Mucosa of rectum (tissue), 2 donors: ENCODE data around the gene CFAP45.

Experiments used
- H3K27ac ChIP-seq, 2 donors: one replicate each; pipeline ENCODE4 v1.7.0; 2013; ENCODE audit warnings: inconsistent platforms in 2 of 2, low read depth in 2 of 2, low read length in 2 of 2
- H3K27me3 ChIP-seq, 2 donors: one replicate each; pipeline ENCODE4 v1.7.0; 2013; ENCODE audit warnings: low read length in 2 of 2; ENCODE audit not compliant: control insufficient read depth in 2 of 2, insufficient read depth in 2 of 2
- H3K36me3 ChIP-seq, 2 donors: one replicate each; pipeline ENCODE4 v1.7.0; 2013; ENCODE audit warnings: low read length in 2 of 2; ENCODE audit not compliant: control insufficient read depth in 2 of 2, insufficient read depth in 2 of 2
- H3K4me1 ChIP-seq, 2 donors: one replicate each; pipeline ENCODE4 v1.7.0; 2013; ENCODE audit warnings: low read length in 2 of 2, mild to moderate bottlenecking in 1 of 2; ENCODE audit not compliant: control insufficient read depth in 2 of 2, insufficient read depth in 2 of 2
- H3K4me3 ChIP-seq, 2 donors: one replicate each; pipeline ENCODE4 v1.7.0; 2013; ENCODE audit warnings: low read length in 2 of 2
- H3K9ac ChIP-seq, 2 donors: one replicate each; pipeline ENCODE4 v1.7.0; 2013; ENCODE audit warnings: low read length in 2 of 2, low read depth in 1 of 2, mild to moderate bottlenecking in 1 of 2
- H3K9me3 ChIP-seq, 2 donors: one replicate each; pipeline ENCODE4 v1.7.0; 2013; ENCODE audit warnings: low read length in 2 of 2; ENCODE audit not compliant: control insufficient read depth in 2 of 2
- donor health status: healthy.
- donor health status: Normal muscosa, but diverticular disease.

The CFAP45 gene

DNA sequence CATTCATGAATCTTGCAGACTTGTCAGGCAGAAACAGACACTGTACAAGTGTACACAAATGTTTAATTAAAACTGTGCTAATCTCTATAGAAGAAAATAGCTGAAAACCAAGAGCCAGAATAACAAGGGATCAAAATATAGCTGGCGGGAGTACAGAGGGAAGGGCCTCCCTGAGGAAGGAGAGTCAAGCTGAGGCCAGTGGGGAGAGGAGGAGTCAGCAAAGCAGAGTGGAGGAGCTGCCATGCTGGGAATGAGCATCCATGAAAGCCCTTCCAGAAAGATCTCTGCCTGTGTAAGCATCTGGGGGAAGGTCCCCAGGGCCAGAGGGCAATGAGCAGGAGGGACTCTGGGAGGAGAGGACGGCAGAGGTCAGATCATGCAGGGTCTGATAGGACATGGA, 58.2 kb downstream of the CFAP45 start:
- Histone ChIP-seq H3K4me3 (no peak overlapping the region), H3K36me3 (no peaks in the 10 kb centered on the region), H3K9me3 (no peaks in the 10 kb centered on the region), H3K4me1 (no peaks in the 10 kb centered on the region), H3K9ac (no peak overlapping the region), H3K27me3 (no peaks in the 10 kb centered on the region), H3K27ac (no peak overlapping the region)

DNA sequence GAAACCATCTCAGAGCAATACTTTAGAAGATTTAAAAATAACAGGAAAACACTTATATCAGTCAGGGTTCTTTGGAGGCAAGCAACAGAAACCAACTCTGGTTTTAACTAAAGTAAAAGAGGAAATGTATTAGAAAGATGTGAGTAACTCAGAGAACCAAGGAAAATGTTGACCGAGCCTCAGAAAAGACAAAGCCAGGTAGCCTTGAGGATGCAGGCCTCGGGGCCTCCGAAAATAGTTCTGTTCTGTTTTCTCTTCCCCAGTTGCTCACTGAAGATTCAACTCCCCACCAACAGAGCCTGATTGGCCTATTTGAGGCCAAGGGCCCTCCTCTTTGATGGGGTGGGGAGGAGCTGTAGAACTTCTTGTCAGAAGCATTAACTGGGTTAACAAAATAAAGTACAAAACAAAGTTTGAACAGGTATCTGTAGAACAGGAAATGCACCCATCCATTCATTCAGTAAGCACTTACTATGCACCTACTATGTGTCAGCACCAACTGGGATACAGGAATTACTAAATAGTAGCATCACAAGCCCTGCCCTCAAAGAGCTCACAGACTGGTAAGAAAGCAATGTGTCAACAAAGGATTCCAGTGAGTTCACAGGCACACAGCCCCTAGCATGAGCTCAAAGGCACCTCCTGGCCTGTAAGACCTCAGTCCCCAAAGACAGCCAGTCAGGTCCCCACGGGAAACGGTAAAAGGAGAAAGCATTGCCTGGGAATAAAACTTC, 60.7 kb downstream of the CFAP45 start:
- H3K4me3 ChIP-seq = no peak overlapping the region
- H3K27ac ChIP-seq = no peak overlapping the region
- no peaks in the 10 kb centered on the region for H3K27me3 ChIP-seq
- H3K36me3 ChIP-seq = no peaks in the 10 kb centered on the region
- H3K4me1 ChIP-seq = no peaks in the 10 kb centered on the region
- no peak overlapping the region for H3K9ac ChIP-seq
- no peaks in the 10 kb centered on the region for H3K9me3 ChIP-seq

DNA sequence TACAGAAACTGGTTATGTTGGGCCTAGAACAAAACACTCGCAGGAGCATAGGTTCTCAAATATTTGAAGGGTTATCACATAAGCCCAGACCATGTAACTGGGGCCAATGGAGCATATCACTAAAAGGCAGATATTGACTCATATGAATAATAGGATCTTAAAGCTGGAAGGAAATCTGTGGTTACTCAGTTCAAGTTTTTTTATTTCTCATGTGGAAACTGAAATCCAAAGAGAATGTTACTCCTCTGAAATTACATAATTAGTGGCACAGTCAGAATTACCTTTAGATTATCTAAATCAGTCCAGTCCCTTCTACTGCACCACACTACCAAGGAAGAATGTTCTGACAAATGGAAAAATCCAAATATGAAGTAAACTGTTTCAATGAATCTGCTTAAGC, 61.2 kb downstream of the CFAP45 start:
- Histone ChIP-seq H3K27me3 (no peaks in the 10 kb centered on the region), H3K4me3 (no peak overlapping the region), H3K36me3 (no peaks in the 10 kb centered on the region), H3K27ac (no peak overlapping the region), H3K4me1 (no peaks in the 10 kb centered on the region), H3K9ac (no peak overlapping the region), H3K9me3 (no peaks in the 10 kb centered on the region)

DNA sequence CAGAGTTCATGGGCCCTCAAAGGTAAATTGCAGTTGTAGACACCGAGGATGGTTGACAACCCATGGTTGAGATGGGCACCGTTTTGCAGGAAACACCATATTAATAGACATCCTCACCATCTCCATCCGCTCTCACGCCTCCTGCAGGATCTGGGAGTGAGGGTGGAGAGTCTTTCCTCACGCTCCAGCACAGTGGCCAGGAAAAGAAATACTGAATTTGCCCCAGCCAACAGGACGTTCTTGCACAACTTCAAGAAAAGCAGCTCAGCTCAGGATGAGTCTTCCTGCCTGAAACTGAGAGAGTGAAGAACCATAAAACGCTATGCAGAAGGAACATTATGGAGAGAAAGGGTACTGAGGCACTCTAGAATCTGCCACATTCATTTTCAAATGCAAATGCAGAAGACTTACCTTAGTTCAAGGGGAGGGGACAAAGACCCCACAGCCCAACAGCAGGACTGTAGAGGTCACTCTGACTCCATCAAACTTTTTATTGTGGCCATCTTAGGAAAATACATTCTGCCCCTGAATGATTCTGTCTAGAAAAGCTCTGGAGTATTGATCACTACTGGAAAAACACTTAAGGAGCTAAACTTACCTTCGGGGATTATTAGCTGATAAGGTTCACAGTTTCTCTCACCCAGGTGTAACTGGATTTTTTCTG, 64.0 kb downstream of the CFAP45 start:
- Histone ChIP-seq H3K27ac (no peak overlapping the region), H3K9ac (no peak overlapping the region), H3K27me3 (no peaks in the 10 kb centered on the region), H3K4me1 (no peaks in the 10 kb centered on the region), H3K36me3 (no peaks in the 10 kb centered on the region), H3K9me3 (no peaks in the 10 kb centered on the region), H3K4me3 (no peak overlapping the region)

DNA sequence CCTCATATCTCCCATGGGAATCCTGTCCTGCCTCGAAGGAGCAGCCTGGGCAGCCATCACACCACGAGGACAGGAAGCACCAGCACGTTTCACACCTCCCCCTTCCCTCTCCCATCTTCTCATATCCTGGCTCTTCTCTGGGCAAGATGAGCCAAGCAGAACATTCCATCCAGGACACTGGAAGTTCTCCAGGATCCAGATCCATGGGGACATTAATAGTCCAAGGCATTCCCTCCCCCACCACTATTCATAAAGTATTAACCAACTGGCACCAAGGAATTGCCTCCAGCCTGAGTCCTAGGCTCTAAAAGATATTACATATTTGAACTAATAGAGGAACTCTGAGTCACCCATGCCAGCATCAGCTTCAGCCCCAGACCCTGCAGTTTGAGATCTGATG, 64.6 kb downstream of the CFAP45 start:
- Histone ChIP-seq H3K27me3 (no peaks in the 10 kb centered on the region), H3K4me1 (no peaks in the 10 kb centered on the region), H3K9ac (no peak overlapping the region), H3K36me3 (no peaks in the 10 kb centered on the region), H3K4me3 (no peak overlapping the region), H3K27ac (no peak overlapping the region), H3K9me3 (no peaks in the 10 kb centered on the region)

DNA sequence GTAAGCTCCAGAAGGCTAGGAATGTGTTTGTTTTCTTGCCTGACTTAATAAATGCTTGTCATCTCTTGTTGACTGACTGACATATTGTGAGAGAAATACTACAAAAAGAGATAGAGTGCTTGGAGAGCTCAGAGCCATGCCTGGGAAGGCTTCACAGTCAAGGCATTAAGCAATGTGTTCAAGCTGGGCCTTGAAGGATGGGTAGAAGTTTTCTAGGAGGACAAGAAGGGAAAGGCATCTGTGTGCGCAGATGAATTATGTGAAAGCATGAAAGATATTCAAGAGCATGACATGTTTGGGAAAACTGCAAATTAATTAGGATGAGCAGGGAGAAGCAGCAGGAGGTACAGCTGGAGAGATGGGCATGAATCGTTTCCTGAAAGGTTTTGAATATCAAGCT, 67.7 kb downstream of the CFAP45 start:
- no peak overlapping the region for H3K9ac ChIP-seq

DNA sequence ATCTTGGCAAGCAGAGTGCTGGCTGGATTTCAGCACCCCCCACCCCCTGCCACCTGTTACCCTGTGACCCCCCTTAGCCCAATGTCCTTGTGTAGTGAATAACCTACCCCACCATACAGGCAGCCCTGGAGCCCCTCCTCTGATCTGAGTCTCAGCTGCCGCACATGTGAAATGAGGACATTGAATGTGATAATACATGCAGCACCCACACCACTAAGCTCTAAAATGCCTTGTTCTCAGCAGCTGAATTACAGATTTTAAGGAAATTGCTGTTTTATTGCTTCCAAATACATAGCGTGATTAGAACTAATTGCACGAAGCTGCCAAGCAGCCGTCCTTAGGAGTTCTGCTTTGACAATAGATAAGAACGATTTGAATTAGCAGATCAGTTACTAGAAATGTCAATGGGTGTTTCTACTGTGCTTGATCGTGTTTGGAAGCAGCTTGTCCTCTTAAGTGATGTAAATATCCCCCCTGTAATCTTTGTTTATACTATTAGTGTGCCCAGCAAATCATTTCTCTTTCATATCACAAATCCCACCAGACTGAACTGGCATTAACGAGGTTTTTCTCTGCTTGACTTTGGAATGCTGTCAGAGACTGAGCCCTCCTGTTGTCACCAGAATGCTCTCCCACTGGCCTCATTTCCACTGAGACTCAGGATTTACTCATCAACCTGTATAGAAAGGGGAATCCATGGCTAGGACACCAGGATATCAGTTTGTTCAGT, 68.4 kb downstream of the CFAP45 start:
- H3K4me1 ChIP-seq = peaks cover 0 to 5% of the 10 kb centered on the region in 2 donors
- H3K36me3 ChIP-seq = no peaks in the 10 kb centered on the region
- no peak overlapping the region for H3K4me3 ChIP-seq
- H3K9me3 ChIP-seq = no peaks in the 10 kb centered on the region
- H3K27me3 ChIP-seq = no peaks in the 10 kb centered on the region
- H3K9ac ChIP-seq = no peak overlapping the region
- no peak overlapping the region for H3K27ac ChIP-seq

More for the DNA sequence above, 67.7 kb downstream of the CFAP45 start:
- Histone ChIP-seq H3K4me1 (peaks cover 0 to 3% of the 10 kb centered on the region in 2 donors), H3K9me3 (no peaks in the 10 kb centered on the region), H3K27ac (no peak overlapping the region), H3K27me3 (no peaks in the 10 kb centered on the region), H3K36me3 (no peaks in the 10 kb centered on the region), H3K4me3 (no peak overlapping the region)

DNA sequence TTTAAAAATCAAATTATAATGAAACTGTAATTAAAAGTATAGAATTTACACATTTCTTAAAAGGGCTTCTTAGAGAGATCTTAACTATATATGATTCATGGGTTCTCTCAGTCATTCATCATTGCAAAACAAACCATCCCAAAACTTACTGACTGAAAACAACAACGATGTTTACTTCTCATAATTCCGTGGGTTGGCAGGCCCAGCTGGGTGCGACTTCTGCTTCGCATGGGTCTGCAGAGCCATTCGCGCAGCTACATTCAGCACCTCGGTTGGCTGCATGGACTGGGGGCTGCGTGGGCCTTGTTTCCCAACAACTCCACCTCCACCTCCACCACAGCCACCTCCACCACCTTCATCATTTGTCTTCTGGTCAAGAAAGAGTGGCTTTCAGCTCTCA, 69.2 kb downstream of the CFAP45 start:
- Histone ChIP-seq H3K9ac (peak overlapping the region in 1 of 2 donors; percentile 6), H3K4me1 (peaks cover 0 to 8% of the 10 kb centered on the region in 2 donors), H3K36me3 (no peaks in the 10 kb centered on the region), H3K9me3 (no peaks in the 10 kb centered on the region), H3K27me3 (no peaks in the 10 kb centered on the region), H3K4me3 (no peak overlapping the region), H3K27ac (no peak overlapping the region)

DNA sequence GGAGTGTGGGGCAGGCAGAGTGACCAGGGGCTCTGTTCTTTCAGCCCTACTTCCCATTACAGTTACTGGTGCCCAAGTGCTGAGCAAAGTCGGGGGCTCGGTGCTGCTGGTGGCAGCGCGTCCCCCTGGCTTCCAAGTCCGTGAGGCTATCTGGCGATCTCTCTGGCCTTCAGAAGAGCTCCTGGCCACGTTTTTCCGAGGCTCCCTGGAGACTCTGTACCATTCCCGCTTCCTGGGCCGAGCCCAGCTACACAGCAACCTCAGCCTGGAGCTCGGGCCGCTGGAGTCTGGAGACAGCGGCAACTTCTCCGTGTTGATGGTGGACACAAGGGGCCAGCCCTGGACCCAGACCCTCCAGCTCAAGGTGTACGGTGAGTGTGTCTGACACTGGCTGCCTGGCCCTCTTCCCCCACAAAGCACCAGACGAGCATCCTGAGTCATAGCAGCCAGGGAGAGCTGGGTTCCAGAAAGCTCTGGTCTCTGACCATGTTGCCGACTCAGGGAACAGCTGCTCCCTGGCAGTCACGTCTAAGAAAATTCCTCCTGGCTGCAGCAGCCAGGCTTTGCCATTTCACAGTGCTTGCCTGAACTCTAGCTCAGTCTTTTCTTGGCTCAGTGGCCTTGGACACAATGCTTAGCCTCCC, 70.0 kb downstream of the CFAP45 start:
- no peaks in the 10 kb centered on the region for H3K27me3 ChIP-seq
- H3K4me1 ChIP-seq = peaks cover 0 to 8% of the 10 kb centered on the region in 2 donors
- no peaks in the 10 kb centered on the region for H3K9me3 ChIP-seq
- no peaks in the 10 kb centered on the region for H3K36me3 ChIP-seq
- no peak overlapping the region for H3K27ac ChIP-seq
- peak overlapping the region in 1 of 2 donors; percentile 6 for H3K9ac ChIP-seq
- peak overlapping the region in 1 of 2 donors; percentile 10 for H3K4me3 ChIP-seq

DNA sequence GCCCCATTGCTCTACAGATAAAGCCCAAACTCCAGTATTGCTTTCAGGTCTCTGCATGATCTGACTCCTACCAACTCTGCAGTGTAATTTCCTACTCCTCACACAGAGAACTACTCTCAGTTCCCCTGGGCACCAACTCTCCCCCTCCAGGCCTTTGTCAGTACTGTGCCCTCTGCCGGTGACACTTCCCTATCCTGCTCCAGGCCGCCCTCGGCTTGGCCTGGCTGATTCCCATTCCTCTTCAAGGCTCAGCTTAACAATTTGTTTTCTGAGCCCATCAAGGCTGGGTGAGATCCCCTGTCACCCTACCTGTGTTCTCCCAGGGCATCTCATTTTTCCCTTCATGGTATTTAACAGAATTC, 70.7 kb downstream of the CFAP45 start:
- Histone ChIP-seq H3K4me3 (no peak overlapping the region), H3K9me3 (no peaks in the 10 kb centered on the region), H3K36me3 (no peaks in the 10 kb centered on the region), H3K9ac (no peak overlapping the region), H3K27ac (no peak overlapping the region), H3K4me1 (peaks cover 0 to 8% of the 10 kb centered on the region in 2 donors), H3K27me3 (no peaks in the 10 kb centered on the region)
